GM21526 (cell line): Measurements from ENCODE around the gene IRF4.

Source experiments
- ATAC-seq: cut with Tn5 transposase; IDR thresholded peaks from one replicate; pipeline ENCODE4 v1.9.1; 2021; ENCODE audit warnings: moderate library complexity; ENCODE audit not compliant: unreplicated experiment, low FRiP score

Gene IRF4

DNA sequence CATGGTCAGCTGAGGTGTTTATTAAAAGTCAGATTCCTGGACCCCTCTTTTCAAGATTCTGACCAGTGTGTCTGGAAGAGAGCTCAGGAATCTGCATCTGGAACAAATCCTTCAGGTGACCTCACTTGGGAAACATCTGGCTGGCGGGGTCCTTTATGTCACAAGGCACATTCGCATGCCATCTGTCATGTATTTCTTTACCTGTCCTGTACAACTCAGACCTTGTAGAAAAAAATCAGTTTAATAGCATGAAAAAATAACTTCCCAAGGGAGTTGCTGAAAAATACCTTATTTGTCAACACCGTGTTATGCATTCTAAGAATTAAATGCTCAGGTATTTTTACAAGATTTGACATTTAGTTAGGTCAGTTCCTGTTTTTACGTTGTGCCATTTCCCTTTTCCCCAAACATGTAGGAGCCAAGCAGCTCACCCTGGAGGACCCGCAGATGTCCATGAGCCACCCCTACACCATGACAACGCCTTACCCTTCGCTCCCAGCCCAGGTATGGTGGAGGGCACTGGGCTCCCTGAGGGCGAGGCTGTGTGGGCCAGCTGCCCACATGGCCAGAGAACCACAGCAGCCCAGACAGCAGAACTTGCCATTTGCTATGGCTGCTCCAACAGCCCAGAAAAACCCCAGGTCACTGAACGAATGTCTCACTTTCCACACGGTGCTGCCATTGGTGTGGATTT, 4.0 kb downstream of the IRF4 start:
- no peak for ATAC-seq

DNA sequence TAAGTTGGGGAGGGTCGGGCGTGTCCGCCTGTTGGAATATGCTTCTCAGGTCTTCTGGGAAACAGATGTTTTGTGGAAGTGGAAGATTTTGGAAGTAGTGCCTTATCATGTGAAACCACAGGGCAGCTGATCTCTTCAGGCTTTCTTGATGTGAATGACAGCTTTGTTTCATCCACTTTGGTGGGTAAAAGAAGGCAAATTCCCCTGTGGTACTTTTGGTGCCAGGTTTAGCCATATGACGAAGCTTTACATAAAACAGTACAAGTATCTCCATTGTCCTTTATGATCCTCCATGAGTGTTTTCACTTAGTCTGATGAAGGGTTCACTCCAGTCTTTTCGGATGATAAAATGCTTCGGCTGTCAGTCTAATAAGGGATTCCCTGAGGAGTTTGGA, 4.6 kb downstream of the IRF4 start:
- no peak for ATAC-seq

DNA sequence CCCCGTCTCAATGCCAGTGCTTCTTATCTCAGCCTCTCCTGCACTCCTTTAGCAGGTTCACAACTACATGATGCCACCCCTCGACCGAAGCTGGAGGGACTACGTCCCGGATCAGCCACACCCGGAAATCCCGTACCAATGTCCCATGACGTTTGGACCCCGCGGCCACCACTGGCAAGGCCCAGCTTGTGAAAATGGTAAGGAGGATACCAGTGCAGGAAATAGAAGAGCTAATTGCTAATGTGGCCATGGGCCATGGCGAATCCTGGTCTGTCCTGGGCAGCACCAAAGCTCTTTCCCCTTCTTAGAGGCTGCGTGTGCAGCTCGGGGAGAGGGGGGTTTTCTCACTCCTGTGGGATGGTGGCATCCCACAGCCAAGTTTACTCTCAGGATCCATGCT, 5.5 kb downstream of the IRF4 start:
- no peak for ATAC-seq

DNA sequence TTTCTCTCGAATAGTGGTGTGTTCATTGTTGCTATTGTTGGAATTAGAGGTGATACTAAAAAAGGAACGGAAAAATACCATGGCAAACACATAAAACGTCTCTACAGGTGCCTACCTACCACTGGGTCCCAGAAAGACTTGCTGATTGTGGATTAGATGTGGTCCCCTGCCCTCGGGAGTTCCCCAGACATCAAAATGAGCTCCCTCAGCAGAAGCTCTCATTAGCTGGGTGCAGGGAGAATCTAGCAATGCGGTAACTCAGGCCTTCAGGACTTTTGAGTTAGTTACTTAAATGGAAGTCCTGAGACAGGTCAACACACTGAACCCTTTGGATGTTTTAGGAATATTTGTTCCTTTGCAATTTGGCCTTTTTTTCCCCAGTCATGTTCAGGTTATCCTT, 6.1 kb downstream of the IRF4 start:
- no peak for ATAC-seq

DNA sequence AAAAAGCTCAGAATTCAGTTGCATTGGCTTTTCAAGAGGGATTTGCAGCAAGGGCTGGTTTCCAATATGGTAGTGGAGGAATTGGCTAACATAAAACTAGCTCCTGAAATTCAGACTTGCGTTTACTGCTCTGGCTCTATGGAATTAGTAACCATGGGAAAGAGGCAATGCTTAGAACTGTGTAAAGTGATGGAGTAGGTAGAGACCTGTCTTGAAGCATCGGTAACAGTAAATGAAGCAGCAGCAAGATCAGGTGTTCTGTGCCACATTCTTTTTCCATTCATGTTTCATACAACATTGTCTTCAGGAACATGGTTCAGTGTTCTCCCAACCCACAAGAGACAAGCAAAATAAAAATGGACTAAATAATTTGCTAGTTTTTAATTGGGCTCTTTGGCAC, 6.5 kb downstream of the IRF4 start:
- ATAC-seq: no peak

DNA sequence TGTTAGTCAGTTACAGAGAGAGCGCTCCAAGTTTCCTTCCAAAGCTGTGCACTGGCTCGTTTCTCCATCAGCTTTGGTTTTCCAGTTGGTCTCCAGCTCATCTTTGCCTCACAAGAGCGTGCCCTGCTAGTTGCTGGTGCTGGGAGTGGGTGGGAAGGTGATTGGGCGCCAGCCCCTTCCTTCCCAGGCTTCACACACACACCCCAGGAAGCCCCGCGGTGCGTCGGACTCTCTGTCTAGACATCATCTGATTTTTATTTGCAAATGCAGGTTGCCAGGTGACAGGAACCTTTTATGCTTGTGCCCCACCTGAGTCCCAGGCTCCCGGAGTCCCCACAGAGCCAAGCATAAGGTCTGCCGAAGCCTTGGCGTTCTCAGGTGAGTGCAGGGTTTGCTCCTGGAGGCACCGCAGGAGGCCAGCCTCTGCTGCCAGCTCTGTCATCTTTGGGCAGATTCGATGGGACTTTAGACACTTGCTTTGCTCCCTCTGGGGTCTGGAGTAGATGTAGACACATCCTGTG, 7.1 kb downstream of the IRF4 start:
- ATAC-seq: no peak

DNA sequence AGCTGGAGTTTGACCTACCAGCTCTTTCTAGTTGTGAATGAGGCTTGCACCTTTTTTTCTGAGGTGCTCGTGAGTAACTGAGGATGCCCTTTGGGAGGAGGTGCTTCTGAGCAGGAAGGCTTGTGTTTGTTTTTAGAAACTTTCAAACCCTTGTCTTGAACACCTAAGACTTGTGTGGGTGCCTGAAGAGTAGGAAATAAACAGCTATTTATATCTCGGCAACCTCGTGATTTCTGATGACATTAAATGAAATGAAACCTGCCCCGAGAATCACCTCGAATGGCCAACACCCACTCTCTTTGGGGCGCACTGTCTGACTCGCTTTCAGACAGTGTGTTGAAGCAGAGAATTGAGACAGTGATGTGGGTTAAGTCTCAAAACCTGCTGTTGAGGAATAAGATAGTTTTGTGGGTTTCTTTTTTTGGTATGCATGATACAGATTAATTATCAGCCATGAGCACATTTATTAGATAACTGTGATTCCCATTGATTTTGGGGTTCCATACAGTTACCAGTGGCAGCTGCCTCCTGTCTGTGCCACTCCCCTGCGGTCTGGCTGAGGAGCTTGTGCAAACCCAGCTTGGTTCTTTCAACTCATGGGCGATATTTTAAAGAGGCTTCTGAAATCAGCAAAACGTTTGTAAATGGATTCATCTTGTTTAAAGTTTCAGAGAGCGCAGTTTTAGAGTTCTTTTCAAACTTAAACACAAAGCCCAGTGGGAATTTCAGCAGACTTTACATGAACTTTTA, 8.4 kb downstream of the IRF4 start:
- ATAC-seq: peak; percentile 44

DNA sequence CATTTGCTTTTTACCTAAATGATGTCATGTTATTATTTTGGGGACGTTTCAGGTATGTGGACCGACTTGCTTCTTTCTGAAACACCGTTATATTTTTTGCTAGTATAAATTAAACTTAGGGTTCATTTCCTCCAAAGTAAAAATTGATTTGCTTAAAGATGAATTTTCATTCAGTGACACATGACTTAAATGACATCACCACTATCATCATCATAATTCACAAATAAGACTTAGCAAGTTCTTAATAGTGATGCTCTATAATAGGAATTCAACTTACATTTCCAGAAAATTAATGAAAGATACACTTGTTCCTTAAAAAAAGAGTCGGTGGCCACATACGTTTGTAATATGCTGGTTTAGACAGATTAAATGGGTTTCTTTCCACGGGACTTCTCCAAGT, 9.3 kb downstream of the IRF4 start:
- ATAC-seq: no peak

DNA sequence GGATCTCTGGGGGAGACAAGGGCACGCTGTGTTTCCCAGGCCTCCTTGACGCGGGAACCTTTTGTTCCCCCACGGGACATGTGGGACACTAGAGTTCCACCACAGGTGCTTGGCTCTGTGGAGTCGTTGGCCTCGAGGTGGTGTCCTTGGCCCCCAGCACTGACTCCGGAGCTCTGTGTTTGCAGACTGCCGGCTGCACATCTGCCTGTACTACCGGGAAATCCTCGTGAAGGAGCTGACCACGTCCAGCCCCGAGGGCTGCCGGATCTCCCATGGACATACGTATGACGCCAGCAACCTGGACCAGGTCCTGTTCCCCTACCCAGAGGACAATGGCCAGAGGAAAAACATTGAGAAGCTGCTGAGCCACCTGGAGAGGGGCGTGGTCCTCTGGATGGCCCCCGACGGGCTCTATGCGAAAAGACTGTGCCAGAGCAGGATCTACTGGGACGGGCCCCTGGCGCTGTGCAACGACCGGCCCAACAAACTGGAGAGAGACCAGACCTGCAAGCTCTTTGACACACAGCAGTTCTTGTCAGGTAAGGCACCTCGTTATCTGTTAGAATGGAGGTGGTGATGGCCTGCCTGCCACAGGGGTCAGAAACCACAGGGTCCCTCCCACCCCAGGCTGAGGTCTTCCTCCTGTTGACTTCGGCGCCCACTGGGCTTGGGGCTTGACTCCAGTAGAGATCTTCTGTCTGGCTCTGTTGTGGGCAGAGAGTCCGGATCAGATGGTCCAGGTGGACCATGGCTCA, 9.9 kb downstream of the IRF4 start:
- ATAC-seq: no peak

DNA sequence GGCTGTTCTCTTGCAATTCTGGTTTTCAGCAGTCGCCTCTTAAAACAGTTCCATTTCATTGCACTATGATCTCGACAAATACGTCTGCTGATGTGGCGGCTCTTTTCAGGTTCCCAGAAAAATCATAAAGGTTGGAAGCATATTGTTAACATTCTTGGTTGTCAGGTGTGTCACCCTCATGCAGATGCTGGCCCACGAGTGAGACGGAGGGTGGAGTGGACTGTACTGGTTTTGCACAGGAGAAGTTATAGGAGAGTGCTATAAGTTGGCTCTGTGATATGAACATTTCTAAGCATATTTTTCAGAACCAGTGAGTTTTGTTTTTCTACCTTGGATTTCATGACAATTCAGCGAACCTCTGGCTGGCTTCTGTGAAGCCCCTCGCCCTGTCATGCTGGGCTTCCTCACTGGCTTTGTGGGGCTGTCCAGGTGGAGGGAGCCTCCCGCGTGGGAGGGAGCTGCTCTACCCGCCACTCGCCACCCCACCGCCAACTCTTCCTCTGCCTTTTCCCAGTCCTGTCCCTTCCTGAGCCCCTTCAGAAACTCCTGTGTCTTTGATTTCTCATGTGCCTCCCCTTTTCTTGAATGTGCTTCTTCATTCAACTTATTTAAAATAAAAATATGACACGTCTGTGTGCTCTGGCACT, 10.6 kb downstream of the IRF4 start:
- ATAC-seq: no peak

DNA sequence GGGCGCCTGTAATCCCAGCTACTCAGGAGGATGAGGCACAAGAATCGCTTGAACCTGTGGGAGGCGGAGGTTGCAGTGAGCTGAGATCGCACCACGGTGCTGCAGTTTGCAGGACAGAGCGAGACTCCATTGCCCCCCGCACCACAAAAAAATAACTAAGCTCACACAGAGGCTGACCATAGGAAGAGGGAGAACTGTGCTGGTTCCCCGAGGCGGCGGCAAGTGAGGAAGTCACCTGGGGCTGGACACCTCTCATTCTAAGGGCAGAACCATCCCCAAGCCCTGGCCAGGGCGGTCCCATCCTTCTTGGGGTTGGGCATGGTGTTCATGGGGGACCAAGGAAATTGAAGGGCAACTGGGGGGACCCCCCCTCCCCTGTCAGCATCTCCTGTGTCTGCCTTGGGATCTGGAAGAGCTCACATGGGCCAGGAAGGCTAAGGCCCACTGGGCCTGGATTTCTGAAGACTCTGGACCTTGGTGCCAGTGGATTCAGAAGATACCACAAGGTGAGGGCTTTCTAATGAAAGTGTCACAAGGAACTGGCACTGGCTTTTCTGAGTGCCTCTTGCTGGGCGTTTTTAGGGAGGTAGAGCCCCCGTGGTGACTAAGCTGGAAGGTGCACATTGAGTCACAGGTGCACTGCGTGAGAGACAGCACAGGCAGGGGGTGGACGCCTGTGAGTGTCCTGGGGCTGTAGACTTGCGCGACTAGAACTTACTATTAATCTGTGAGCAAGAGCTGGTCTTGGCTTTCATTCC, 11.5 kb downstream of the IRF4 start:
- no peak for ATAC-seq

DNA sequence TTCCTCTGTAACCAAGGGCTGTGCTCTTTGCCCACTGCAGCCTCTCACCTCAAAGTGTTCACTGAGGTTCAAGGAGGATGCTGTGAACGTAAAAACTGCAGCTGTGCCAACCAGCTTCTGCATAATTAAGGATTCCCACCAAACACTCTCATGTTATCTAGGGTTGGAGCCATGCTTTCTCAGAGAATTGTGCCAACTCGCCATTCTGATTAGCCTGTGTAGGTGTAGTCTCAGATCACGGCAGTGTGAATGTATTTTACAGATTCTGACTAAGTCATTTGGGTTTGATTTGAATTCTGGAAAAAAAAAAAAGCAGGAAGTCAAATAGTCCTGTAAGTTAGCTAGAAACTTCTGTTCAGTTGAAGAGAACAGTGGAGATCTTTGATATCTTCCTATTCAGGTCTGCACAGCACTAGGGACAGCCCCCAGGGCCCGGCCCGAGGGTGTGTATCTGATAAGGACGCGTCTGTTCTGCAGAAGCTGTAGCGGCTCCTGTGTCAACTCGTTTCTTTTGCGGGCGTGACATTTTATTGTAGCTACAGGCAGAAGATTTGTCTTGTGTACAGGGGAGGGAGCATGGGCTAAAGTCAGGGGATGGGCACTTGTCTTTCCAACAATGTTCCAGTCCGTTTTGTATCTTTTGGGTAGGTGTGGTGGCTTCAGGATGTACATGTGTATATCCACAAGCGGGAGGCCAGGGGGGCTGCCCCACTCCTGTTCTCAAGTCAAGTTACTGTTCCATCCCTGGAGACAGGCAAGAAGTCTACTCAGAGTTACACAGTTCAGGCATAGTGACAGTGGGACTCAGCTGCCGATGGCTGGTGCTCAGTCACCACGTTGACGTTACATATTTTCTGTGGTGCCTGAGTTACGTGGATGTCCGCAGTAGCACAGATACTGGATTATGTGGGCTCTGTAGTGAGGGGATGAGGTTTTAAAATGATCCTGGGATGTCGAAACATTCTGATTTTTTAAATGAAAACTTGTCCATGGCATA, 12.4 kb downstream of the IRF4 start:
- no peak for ATAC-seq

DNA sequence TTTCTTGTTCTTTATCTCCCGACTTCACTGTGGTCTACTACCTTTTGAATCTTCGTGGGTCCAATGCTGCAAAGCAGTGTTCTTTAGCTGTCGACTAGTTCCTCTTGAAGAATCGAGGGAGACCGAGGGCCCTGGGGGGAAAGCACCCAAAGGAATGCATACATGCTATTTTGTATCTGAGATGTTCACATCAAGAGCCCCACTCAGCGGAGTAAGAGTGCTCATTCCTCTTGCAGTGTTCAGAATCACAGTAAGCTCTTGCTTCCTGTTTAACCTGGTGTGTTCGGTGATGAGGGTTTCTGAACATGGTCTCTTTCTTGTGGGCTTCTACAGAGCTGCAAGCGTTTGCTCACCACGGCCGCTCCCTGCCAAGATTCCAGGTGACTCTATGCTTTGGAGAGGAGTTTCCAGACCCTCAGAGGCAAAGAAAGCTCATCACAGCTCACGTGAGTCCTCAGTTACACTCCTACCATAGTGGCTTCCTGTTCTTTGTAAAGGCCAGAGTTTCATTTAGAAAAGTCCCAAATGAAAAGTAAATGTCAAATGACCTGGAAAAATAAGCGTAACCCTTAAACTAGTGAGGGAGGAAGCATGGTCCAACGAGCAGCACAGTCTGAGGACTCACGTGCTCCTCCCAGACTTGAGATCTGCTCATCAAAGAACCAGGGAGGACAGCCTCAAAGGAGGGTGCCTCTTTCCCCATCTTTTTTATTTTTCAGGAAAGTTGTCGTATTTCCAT, 13.3 kb downstream of the IRF4 start:
- no peak for ATAC-seq

DNA sequence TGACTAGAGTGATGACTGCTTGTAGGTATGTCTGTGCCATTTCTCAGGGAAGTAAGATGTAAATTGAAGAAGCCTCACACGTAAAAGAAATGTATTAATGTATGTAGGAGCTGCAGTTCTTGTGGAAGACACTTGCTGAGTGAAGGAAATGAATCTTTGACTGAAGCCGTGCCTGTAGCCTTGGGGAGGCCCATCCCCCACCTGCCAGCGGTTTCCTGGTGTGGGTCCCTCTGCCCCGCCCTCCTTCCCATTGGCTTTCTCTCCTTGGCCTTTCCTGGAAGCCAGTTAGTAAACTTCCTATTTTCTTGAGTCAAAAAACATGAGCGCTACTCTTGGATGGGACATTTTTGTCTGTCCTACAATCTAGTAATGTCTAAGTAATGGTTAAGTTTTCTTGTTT, 16.6 kb downstream of the IRF4 start:
- ATAC-seq: no peak

DNA sequence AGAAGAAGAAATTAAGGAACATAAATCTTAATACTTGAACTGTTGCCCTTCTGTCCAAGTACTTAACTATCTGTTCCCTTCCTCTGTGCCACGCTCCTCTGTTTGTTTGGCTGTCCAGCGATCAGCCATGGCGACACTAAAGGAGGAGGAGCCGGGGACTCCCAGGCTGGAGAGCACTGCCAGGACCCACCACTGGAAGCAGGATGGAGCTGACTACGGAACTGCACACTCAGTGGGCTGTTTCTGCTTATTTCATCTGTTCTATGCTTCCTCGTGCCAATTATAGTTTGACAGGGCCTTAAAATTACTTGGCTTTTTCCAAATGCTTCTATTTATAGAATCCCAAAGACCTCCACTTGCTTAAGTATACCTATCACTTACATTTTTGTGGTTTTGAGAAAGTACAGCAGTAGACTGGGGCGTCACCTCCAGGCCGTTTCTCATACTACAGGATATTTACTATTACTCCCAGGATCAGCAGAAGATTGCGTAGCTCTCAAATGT, 17.1 kb downstream of the IRF4 start:
- ATAC-seq: no peak

DNA sequence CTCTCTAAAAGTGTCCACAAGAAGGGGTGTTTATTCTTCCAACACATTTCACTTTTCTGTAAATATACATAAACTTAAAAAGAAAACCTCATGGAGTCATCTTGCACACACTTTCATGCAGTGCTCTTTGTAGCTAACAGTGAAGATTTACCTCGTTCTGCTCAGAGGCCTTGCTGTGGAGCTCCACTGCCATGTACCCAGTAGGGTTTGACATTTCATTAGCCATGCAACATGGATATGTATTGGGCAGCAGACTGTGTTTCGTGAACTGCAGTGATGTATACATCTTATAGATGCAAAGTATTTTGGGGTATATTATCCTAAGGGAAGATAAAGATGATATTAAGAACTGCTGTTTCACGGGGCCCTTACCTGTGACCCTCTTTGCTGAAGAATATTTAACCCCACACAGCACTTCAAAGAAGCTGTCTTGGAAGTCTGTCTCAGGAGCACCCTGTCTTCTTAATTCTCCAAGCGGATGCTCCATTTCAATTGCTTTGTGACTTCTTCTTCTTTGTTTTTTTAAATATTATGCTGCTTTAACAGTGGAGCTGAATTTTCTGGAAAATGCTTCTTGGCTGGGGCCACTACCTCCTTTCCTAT, 17.9 kb downstream of the IRF4 start:
- ATAC-seq: no peak

DNA sequence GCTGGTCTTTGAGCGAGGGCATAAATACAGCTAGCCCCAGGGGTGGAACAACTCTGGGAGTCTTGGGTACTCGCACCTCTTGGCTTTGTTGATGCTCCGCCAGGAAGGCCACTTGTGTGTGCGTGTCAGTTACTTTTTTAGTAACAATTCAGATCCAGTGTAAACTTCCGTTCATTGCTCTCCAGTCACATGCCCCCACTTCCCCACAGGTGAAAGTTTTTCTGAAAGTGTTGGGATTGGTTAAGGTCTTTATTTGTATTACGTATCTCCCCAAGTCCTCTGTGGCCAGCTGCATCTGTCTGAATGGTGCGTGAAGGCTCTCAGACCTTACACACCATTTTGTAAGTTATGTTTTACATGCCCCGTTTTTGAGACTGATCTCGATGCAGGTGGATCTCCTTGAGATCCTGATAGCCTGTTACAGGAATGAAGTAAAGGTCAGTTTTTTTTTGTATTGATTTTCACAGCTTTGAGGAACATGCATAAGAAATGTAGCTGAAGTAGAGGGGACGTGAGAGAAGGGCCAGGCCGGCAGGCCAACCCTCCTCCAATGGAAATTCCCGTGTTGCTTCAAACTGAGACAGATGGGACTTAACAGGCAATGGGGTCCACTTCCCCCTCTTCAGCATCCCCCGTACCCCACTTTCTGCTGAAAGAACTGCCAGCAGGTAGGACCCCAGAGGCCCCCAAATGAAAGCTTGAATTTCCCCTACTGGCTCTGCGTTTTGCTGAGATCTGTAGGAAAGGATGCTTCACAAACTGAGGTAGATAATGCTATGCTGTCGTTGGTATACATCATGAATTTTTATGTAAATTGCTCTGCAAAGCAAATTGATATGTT, 19.2 kb downstream of the IRF4 start:
- no peak for ATAC-seq
